ENCODE measurements around the gene TNFSF18.

- TF ChIP-seq, protein P1, sequence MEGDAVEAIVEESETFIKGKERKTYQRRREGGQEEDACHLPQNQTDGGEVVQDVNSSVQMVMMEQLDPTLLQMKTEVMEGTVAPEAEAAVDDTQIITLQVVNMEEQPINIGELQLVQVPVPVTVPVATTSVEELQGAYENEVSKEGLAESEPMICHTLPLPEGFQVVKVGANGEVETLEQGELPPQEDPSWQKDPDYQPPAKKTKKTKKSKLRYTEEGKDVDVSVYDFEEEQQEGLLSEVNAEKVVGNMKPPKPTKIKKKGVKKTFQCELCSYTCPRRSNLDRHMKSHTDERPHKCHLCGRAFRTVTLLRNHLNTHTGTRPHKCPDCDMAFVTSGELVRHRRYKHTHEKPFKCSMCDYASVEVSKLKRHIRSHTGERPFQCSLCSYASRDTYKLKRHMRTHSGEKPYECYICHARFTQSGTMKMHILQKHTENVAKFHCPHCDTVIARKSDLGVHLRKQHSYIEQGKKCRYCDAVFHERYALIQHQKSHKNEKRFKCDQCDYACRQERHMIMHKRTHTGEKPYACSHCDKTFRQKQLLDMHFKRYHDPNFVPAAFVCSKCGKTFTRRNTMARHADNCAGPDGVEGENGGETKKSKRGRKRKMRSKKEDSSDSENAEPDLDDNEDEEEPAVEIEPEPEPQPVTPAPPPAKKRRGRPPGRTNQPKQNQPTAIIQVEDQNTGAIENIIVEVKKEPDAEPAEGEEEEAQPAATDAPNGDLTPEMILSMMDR (IDR thresholded peaks at IDR 0.05; ENCODE audit: low read depth, low read length) = no peak
- no peak for TF ChIP-seq EZH2phosphoT487 (IDR thresholded peaks at IDR 0.05; ENCODE audit: low read depth)
Measured at GRCh38 chr1:173042806-173043205, 7.9 kb downstream of the TNFSF18 start.
